Measurements from ENCODE around the gene ABI3BP.
A peak's percentile ranks its signal among the peaks of the same experiment; 100 is the strongest.

Gene ABI3BP

GRCh38 chr3:100710261-100710968, 282.8 kb downstream of the ABI3BP start:
- Histone ChIP-seq H3K9ac (ENCODE audit: low read length) (peak overlapping the region; percentile 91), H3K9me3 (ENCODE audit: control insufficient read depth, low read depth, low read length) (no peaks in the 10 kb centered on the region), H3K36me3 (ENCODE audit: control insufficient read depth, low read depth, low read length) (peaks cover 25% of the 10 kb centered on the region), H3K4me3 (ENCODE audit: low read length) (peak overlapping the region; percentile 92), H3K27ac (ENCODE audit: low read length) (peak overlapping the region; percentile 78), H3K27me3 (ENCODE audit: control insufficient read depth, insufficient read depth, low read length) (peaks cover 29% of the 10 kb centered on the region), H3K4me1 (ENCODE audit: control insufficient read depth, low read depth, low read length) (peaks cover 8% of the 10 kb centered on the region)

- peaks cover 35% of the 10 kb centered on the region for H3K27me3 ChIP-seq (ENCODE audit: control insufficient read depth, insufficient read depth, low read length)
These were observed 283.4 kb downstream of the ABI3BP start for GRCh38 chr3:100709842-100710260.

GRCh38 chr3:100708989-100709841, 284.0 kb downstream of the ABI3BP start, which contains the start of gene TFG:
TFG (plus strand) TSS chr3:100709494; CDS start chr3:100713686, 4,192 bp downstream.
- Histone ChIP-seq H3K27me3 (ENCODE audit: control insufficient read depth, insufficient read depth, low read length) (peaks cover 41% of the 10 kb centered on the region), H3K9ac (ENCODE audit: low read length) (peak within 1 kb of the TSS; percentile 91), H3K27ac (ENCODE audit: low read length) (peak within 1 kb of the TSS; percentile 78), H3K4me3 (ENCODE audit: low read length) (peak within 1 kb of the TSS; percentile 92), H3K4me1 (ENCODE audit: control insufficient read depth, low read depth, low read length) (peaks cover 8% of the 10 kb centered on the region), H3K36me3 (ENCODE audit: control insufficient read depth, low read depth, low read length) (peaks cover 13% of the 10 kb centered on the region), H3K9me3 (ENCODE audit: control insufficient read depth, low read depth, low read length) (no peaks in the 10 kb centered on the region)

More at GRCh38 chr3:100709842-100710260, 283.4 kb downstream of the ABI3BP start:
- Histone ChIP-seq H3K9ac (ENCODE audit: low read length) (peak overlapping the region; percentile 91), H3K9me3 (ENCODE audit: control insufficient read depth, low read depth, low read length) (no peaks in the 10 kb centered on the region), H3K4me3 (ENCODE audit: low read length) (peak overlapping the region; percentile 92), H3K27ac (ENCODE audit: low read length) (peak overlapping the region; percentile 78), H3K4me1 (ENCODE audit: control insufficient read depth, low read depth, low read length) (peaks cover 8% of the 10 kb centered on the region), H3K36me3 (ENCODE audit: control insufficient read depth, low read depth, low read length) (peaks cover 19% of the 10 kb centered on the region)

- Histone ChIP-seq H3K27me3 (ENCODE audit: control insufficient read depth, insufficient read depth, low read length) (peaks cover 46% of the 10 kb centered on the region), H3K9ac (ENCODE audit: low read length) (peak overlapping the region; percentile 91), H3K27ac (ENCODE audit: low read length) (no peak overlapping the region), H3K9me3 (ENCODE audit: control insufficient read depth, low read depth, low read length) (no peaks in the 10 kb centered on the region), H3K36me3 (ENCODE audit: control insufficient read depth, low read depth, low read length) (peaks cover 7% of the 10 kb centered on the region), H3K4me3 (ENCODE audit: low read length) (peak overlapping the region; percentile 70), H3K4me1 (ENCODE audit: control insufficient read depth, low read depth, low read length) (peaks cover 8% of the 10 kb centered on the region)
These were observed 284.6 kb downstream of the ABI3BP start for GRCh38 chr3:100708644-100708988.

GRCh38 chr3:100706365-100706764, 286.9 kb downstream of the ABI3BP start:
- H3K9me3 ChIP-seq (ENCODE audit: control insufficient read depth, low read depth, low read length), result no peaks in the 10 kb centered on the region
- H3K9ac ChIP-seq (ENCODE audit: low read length), result no peak overlapping the region
- H3K4me3 ChIP-seq (ENCODE audit: low read length), result no peak overlapping the region
- peaks cover 2% of the 10 kb centered on the region for H3K36me3 ChIP-seq (ENCODE audit: control insufficient read depth, low read depth, low read length)
- H3K27ac ChIP-seq (ENCODE audit: low read length), result no peak overlapping the region
- H3K27me3 ChIP-seq (ENCODE audit: control insufficient read depth, insufficient read depth, low read length), result peaks cover 50% of the 10 kb centered on the region
- H3K4me1 ChIP-seq (ENCODE audit: control insufficient read depth, low read depth, low read length), result peaks cover 6% of the 10 kb centered on the region

GRCh38 chr3:100703865-100704264, 289.4 kb downstream of the ABI3BP start:
- H3K4me3 ChIP-seq (ENCODE audit: low read length), result no peak overlapping the region
- no peaks in the 10 kb centered on the region for H3K9me3 ChIP-seq (ENCODE audit: control insufficient read depth, low read depth, low read length)
- no peaks in the 10 kb centered on the region for H3K4me1 ChIP-seq (ENCODE audit: control insufficient read depth, low read depth, low read length)
- no peak overlapping the region for H3K27ac ChIP-seq (ENCODE audit: low read length)
- no peaks in the 10 kb centered on the region for H3K36me3 ChIP-seq (ENCODE audit: control insufficient read depth, low read depth, low read length)
- H3K27me3 ChIP-seq (ENCODE audit: control insufficient read depth, insufficient read depth, low read length), result peaks cover 56% of the 10 kb centered on the region
- H3K9ac ChIP-seq (ENCODE audit: low read length), result no peak overlapping the region

- Histone ChIP-seq H3K27me3 (ENCODE audit: control insufficient read depth, insufficient read depth, low read length) (peaks cover 53% of the 10 kb centered on the region), H3K36me3 (ENCODE audit: control insufficient read depth, low read depth, low read length) (no peaks in the 10 kb centered on the region), H3K9ac (ENCODE audit: low read length) (no peak overlapping the region), H3K4me3 (ENCODE audit: low read length) (no peak overlapping the region), H3K27ac (ENCODE audit: low read length) (no peak overlapping the region), H3K9me3 (ENCODE audit: control insufficient read depth, low read depth, low read length) (no peaks in the 10 kb centered on the region), H3K4me1 (ENCODE audit: control insufficient read depth, low read depth, low read length) (no peaks in the 10 kb centered on the region)
These were observed 290.3 kb downstream of the ABI3BP start for GRCh38 chr3:100702980-100703345.

- no peak overlapping the region for H3K27ac ChIP-seq (ENCODE audit: low read length)
- no peaks in the 10 kb centered on the region for H3K36me3 ChIP-seq (ENCODE audit: control insufficient read depth, low read depth, low read length)
- peaks cover 47% of the 10 kb centered on the region for H3K27me3 ChIP-seq (ENCODE audit: control insufficient read depth, insufficient read depth, low read length)
- no peaks in the 10 kb centered on the region for H3K9me3 ChIP-seq (ENCODE audit: control insufficient read depth, low read depth, low read length)
- H3K4me1 ChIP-seq (ENCODE audit: control insufficient read depth, low read depth, low read length), result no peaks in the 10 kb centered on the region
- H3K9ac ChIP-seq (ENCODE audit: low read length), result no peak overlapping the region
- no peak overlapping the region for H3K4me3 ChIP-seq (ENCODE audit: low read length)
These were observed 290.9 kb downstream of the ABI3BP start for GRCh38 chr3:100702082-100702979.

GRCh38 chr3:100700708-100701107, 292.5 kb downstream of the ABI3BP start:
- Histone ChIP-seq H3K4me3 (ENCODE audit: low read length) (no peak overlapping the region), H3K27ac (ENCODE audit: low read length) (no peak overlapping the region), H3K9me3 (ENCODE audit: control insufficient read depth, low read depth, low read length) (no peaks in the 10 kb centered on the region), H3K4me1 (ENCODE audit: control insufficient read depth, low read depth, low read length) (no peaks in the 10 kb centered on the region), H3K9ac (ENCODE audit: low read length) (no peak overlapping the region), H3K27me3 (ENCODE audit: control insufficient read depth, insufficient read depth, low read length) (peaks cover 30% of the 10 kb centered on the region), H3K36me3 (ENCODE audit: control insufficient read depth, low read depth, low read length) (no peaks in the 10 kb centered on the region)
